Nucleus accumbens (tissue), 56 donors: Measurements from ENCODE around the gene KIAA1586.
"Not testable (repeated sequence)": the region's sequence is repeated elsewhere in the genome, so short reads cannot be mapped to it uniquely, and the experiment has no call there.

Source experiments
- DNase-seq, 56 donors: peaks; one replicate each; lab custom pipeline; 2025; lab: John Stamatoyannopoulos, UW

The KIAA1586 gene

DNA sequence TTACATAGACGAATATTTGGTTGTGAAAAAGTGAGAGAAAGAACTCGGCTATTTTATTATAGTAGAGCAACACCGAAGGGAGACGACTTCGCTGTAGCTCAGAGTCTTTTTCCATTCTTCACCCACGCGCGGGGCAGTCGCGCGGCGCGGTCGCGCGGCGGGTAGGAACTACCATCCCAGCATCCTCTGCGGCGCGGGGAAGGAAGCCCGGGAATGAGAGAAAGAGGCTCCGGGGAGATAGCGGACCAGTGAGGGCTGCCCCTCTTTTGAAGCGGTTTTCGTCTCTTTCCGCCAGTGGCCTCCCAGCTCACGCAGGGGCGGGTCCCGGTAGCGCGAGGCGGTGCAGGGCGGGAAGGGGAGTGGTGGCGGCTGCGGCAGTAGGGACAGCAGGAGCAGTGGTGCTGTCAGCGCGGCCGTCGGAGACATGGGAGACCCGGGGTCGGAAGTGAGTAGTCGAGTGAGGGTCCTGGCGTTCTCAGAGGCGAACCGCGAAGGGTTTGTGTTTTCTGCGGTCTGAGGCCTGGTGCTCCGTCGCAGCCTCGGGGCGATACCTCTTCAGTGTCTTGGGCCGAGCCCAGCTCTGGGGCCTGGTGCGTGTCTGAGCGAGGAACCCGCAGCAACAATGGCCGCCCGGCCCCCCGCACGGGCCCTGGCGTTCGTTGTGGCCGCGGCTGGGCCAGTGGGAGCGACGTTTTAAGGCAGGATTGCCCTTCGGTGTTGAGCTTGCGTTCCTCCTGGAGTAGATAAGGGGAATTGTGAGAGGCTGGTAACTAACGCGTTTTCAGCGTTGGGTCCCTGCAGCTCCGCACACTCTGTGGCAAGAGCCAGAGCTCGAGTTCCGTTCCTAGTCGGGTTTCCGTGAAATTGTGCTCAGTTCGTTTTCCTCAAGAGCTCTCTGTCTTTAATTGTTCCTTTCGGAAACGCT, at the start of gene KIAA1586:
TSS of gene KIAA1586 (plus strand) at position 362 of the 925 bp plus-strand sequence. CDS start at position 425, 63 bp downstream.
- DNase-seq, result peak; percentile 67 to 97 (median 90)

DNA sequence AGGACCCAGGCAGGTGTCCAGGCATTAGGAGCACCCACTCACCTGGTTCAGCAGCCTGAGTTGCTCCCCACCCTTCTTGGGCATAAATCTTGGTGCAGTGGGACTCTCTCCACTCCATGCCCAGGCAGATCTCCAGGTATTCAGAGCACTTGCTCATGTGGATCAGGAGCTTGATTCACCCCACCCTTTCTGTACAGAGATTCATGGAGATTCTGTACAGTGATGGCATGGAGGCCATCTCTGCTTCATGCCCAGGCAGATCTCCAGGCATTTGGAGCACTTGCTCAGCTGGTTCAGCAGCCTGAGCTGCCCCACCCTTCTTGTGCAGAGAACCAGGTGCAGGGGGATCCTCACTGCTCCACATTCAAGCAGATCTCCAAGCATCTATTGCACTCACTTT, 47.4 kb upstream of the KIAA1586 start:
- DNase-seq, result no peak

- DNase-seq, result not testable (repeated sequence)
Measured at GRCh38 chr6:56999748-57000147, 46.7 kb upstream of the KIAA1586 start.

DNA sequence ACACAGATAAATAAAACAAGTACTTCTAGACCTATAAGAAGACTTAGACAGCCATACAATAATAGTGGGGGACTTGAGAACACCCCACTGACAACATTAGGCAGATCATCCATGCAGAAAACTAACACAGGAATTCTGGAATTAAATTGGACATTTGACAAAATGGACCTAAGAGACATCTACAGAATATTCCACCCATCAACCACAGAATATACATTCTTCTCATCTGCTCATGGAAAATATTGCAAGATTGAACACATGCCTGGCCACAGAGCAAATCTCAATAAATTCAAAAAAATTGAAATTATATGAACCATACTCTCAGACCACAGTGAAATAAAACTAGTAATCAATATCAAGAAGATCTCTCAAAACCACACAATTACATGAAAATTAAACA, 44.3 kb upstream of the KIAA1586 start:
- no peak for DNase-seq

GRCh38 chr6:57004292-57004691, 42.2 kb upstream of the KIAA1586 start:
- DNase-seq, result no peak

GRCh38 chr6:57006101-57006500, 40.4 kb upstream of the KIAA1586 start:
- no peak for DNase-seq

DNA sequence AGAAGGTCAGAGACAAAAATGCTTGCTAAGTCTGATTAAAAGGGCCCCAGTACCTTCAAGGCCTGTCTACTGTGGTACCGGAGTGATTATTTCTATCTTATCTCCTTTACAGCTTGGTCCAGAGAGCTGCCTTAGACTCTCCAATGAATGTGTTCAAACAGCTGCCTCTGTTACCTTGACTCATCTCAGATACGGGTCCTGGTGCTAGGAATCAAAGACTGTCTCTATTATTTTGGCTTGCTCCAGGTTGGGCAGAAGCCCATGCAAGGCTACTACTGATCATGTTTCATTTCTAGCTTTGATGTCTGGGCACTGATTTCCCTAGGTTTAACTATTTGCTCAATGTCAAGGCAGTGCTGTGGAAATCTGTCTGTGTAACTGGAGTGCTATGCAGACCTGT, 38.4 kb upstream of the KIAA1586 start:
- not testable (repeated sequence) for DNase-seq

GRCh38 chr6:57013521-57013926, 33.0 kb upstream of the KIAA1586 start:
- peak in 1 of 56 donors; percentile 26 for DNase-seq

DNA sequence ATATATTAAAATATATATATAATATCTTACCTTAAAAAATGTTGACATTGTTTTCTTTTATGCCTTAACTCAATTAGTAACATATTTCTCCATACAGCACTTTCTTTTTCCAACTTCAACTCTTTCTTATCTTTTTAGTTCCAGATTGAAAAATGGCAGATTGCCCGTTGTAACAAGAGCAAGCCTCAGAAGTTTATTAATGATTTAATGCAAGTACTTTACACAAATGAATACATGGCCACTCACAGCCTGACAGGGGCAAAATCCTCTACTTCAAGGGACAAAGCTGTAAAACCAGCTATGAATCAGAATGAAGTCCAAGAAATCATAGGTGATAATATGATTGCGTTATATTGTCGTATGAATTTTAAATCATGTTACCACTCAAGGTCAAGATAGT, 29.4 kb upstream of the KIAA1586 start:
- DNase-seq, result no peak

DNA sequence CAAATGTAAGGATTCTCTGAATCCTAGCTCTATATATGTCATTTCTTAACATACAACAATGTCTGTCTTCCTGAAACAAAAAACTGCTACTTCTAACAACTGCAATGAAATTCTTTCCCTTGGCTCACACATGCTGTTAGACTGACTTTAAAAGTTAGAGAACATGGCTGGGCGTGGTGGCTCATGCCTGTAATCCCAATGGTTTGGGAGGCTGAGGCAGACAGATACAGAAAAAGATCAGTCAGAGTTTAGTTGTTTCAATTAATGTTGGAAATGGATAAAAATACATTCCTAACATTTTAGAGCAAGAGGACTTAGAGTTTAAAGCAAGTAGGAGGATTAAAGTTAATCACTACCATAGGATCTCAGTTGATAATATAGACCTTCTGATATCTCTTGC, 28.7 kb upstream of the KIAA1586 start:
- no peak for DNase-seq

- DNase-seq, result no peak
Measured at GRCh38 chr6:57019434-57019833, 27.1 kb upstream of the KIAA1586 start.

DNA sequence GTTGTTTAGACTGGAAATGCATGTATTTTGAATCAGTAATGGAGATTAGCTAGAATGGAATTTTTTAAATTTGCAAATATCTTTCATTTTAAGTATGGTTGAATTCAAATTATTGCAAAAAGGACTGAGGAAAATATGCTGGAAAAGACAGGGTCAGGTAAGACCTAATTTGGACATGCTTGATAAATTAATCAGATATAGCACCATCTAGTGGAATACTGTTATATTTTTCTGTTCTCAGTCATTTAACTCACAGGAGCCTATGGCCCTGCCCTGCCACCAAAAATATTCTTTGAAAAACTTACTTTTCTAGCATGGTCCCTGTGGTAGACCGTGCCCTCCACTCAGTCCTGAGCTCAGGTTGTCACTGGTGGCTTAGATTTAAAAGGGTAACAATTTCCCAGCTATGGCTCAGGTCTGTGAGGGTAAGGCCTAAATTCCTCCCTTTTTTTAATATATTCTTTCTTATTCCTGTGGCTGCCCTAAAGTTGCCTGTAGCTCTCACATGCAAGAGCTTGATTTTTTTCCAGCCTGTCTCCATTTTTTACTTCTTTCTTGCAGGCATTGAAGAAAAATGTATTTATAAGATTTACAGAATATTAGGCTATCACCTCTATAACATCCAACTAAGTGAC, 25.3 kb upstream of the KIAA1586 start:
- no peak for DNase-seq

- DNase-seq, result no peak
Measured at GRCh38 chr6:57024321-57024720, 22.2 kb upstream of the KIAA1586 start.

DNA sequence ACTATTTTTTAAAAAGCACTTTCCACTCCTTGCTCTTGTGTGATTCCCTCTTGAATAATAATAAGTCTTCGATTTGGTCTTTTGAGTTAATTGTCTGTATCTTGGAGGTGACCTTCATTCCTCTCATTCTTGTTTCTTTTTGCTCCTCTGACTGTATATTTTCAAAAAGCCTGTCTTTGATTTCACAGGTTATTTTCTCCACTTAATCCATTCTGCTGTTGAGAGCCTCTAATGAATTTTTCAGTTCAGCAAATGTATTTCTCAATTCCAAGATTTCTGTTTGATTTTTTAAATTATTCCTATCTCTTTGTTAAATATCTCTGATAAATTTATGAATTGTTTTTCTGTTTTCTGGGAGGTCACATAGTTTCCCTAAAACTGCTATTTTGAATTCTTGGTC, 21.7 kb upstream of the KIAA1586 start:
- no peak for DNase-seq

- DNase-seq, result no peak
Measured at GRCh38 chr6:57026001-57026400, 20.5 kb upstream of the KIAA1586 start.

- no peak for DNase-seq
Measured at GRCh38 chr6:57027301-57027700, 19.2 kb upstream of the KIAA1586 start.

- DNase-seq, result no peak
Measured at GRCh38 chr6:57029213-57029612, 17.3 kb upstream of the KIAA1586 start.

DNA sequence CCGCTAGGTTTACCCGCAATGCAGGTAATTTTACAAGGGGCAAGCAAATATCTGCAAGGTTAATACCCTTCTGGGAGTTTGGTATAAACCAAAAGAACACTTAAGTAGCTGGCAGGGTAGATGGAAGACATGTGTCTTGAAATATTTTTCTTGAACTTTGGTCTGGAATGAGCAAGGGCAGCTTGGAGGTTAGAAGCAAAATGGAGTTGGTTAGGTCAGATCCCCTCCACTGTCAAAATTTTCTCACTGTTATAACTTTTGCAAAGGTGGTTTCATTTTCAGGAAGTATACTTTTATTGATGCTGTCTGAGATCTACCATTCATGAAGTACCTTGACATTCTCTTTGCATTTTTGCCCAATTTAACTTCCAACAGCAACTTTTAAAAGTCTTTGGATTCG, 13.3 kb upstream of the KIAA1586 start:
- DNase-seq, result no peak

DNA sequence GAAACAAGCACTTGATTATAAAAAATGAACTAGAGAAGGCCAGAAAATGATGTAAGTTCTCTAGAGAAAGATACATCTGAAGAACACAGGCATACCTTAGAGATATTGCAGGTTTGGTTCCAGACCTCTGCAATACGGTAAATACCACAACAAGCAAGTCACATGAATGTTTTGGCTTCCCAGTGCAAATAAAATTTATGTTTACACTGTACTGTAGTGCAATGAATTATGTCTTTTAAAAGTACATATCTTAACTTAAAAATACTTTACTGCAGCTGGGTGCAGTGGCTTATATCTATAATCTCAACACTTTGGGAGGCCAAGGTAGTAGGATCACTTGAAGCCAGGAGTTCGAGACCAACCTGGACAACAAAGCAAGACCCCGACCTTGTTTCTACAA, 10.9 kb upstream of the KIAA1586 start:
- DNase-seq, result no peak

- no peak for DNase-seq
Measured at GRCh38 chr6:57038906-57039305, 7.6 kb upstream of the KIAA1586 start.

GRCh38 chr6:57040011-57040410, 6.5 kb upstream of the KIAA1586 start:
- DNase-seq, result no peak

DNA sequence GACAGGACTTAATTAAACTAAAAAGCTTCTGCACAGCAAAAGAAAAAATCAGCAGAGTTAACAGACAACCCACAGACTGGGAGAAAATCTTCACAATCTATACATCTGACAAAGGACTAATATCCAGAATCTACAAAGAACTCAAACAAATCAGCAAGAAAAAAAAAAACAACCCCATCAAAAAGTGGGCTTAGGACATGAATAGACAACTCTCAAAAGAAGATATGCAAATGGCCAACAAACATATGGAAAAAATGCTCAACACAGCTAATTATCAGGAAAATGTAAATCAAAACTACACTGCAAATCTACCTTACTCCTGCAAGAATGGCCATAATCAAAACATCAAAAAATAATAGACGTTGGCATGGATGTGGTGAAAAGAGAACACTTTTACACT, 2.4 kb upstream of the KIAA1586 start:
- not testable (repeated sequence) for DNase-seq
